K562 (cell line): ENCODE measurements around the gene CDC14A. TPM values are rescaled to one million over a fixed set of nuclear protein-coding genes. Genes with fewer than 3 reads are reported as not detected.

Experiments
- CAMTA2 ChIP-seq: fragments of 250-450 bp; sonication (Bioruptor Pico); conservative IDR thresholded peaks from 2 replicates; pipeline ENCODE4 v1.5.1; 2022
- CHD7 ChIP-seq: fragments of 200-600 bp; sonication (generic); IDR thresholded peaks from one replicate; pipeline ENCODE4 v1.6.1; 2012; ENCODE audit warnings: mild to moderate bottlenecking, low read depth, low read length, inconsistent platforms
- RFX1 ChIP-seq: fragments of 450-650 bp; IDR thresholded peaks from 2 replicates; pipeline ENCODE4 v1.6.1; 2016; ENCODE audit warnings: mild to moderate bottlenecking, moderate library complexity
- SAP30 ChIP-seq: fragments of 200-600 bp; sonication (generic); IDR thresholded peaks from 2 replicates; pipeline ENCODE4 v1.6.1; 2012; ENCODE audit warnings: borderline replicate concordance, low read depth, mild to moderate bottlenecking, moderate library complexity, low read length, control low read depth, inconsistent platforms; ENCODE audit not compliant: insufficient read depth, poor library complexity, severe bottlenecking
- U2AF2 ChIP-seq: fragments of 200-400 bp; formaldehyde crosslinking; optimal IDR thresholded peaks from 2 replicates; pipeline ENCODE3; 2017; ENCODE audit warnings: low read depth, mild to moderate bottlenecking, low read length
- polyA plus RNA-seq, 8 experiments: library from polyadenylated mRNA; depleted of rRNA in 4 of 8; stranded (reverse) in 5 of 8; unstranded in 3 of 8; fragments of >200 nt; fragmentation: Nextera tagmentation in 2 of 8; fragmentation: Illumina TruSeq in 1 of 8; extraction: Ambion mirVana in 2 of 8; extraction: Trizol in 1 of 8; gene quantifications; 2 replicates each; pipeline versions ENCODE4 v1.2.1 to v1.2.3, GENCODE V29; 2011 to 2014; ENCODE audit warnings: inconsistent platforms in 1 of 8, missing spikeins in 1 of 8
- total RNA-seq, 7 experiments: library from RNA; depleted of rRNA in 6 of 7; stranded (reverse); fragments of >200 nt in 6 of 7; fragmentation: Illumina TruSeq in 2 of 7; extraction: Trizol in 2 of 7; gene quantifications; 2 replicates each; pipeline versions ENCODE4 v1.2.1 to v1.2.3, GENCODE V29; 2011 to 2021; ENCODE audit warnings: low replicate concordance in 1 of 7
- TF ChIP-seq, protein P1 (sequence below): fragments of 250-450 bp; sonication (Bioruptor Pico); IDR thresholded peaks from 2 replicates; pipeline ENCODE4 v1.4.0; 2020

CDC14A gene
- total and polyA plus RNA-seq, 9 of the 15 experiments (the other 6 are each of a cell fraction or from before 2014, with no cell fraction given) = 17.0 to 74.3 (median 33.4) TPM

- TF ChIP-seq, protein P1, sequence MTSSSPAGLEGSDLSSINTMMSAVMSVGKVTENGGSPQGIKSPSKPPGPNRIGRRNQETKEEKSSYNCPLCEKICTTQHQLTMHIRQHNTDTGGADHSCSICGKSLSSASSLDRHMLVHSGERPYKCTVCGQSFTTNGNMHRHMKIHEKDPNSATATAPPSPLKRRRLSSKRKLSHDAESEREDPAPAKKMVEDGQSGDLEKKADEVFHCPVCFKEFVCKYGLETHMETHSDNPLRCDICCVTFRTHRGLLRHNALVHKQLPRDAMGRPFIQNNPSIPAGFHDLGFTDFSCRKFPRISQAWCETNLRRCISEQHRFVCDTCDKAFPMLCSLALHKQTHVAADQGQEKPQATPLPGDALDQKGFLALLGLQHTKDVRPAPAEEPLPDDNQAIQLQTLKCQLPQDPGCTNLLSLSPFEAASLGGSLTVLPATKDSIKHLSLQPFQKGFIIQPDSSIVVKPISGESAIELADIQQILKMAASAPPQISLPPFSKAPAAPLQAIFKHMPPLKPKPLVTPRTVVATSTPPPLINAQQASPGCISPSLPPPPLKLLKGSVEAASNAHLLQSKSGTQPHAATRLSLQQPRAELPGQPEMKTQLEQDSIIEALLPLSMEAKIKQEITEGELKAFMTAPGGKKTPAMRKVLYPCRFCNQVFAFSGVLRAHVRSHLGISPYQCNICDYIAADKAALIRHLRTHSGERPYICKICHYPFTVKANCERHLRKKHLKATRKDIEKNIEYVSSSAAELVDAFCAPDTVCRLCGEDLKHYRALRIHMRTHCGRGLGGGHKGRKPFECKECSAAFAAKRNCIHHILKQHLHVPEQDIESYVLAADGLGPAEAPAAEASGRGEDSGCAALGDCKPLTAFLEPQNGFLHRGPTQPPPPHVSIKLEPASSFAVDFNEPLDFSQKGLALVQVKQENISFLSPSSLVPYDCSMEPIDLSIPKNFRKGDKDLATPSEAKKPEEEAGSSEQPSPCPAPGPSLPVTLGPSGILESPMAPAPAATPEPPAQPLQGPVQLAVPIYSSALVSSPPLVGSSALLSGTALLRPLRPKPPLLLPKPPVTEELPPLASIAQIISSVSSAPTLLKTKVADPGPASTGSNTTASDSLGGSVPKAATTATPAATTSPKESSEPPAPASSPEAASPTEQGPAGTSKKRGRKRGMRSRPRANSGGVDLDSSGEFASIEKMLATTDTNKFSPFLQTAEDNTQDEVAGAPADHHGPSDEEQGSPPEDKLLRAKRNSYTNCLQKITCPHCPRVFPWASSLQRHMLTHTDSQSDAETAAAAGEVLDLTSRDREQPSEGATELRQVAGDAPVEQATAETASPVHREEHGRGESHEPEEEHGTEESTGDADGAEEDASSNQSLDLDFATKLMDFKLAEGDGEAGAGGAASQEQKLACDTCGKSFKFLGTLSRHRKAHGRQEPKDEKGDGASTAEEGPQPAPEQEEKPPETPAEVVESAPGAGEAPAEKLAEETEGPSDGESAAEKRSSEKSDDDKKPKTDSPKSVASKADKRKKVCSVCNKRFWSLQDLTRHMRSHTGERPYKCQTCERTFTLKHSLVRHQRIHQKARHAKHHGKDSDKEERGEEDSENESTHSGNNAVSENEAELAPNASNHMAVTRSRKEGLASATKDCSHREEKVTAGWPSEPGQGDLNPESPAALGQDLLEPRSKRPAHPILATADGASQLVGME (CRISPR knock-in tag) = 0 out of 2 replicates have a peak, but pooled peaks have one; percentile 17
- TF ChIP-seq SAP30 (peak; percentile 82), CAMTA2 (CRISPR knock-in tag) (no peak), RFX1 (peak; percentile 99), U2AF2 (no peak), CHD7 (no peak)
These were observed at the start of gene CDC14A (continued) for GRCh38 chr1:100352267-100353070.
